ENCODE results near the gene SRPK2. TPM values are rescaled to one million over a fixed set of nuclear protein-coding genes. Genes with fewer than 3 reads are reported as not detected.

The SRPK2 gene
- total and polyA plus RNA-seq, 2 of the 13 experiments (the other 11 are each of a cell fraction or from before 2014, with no cell fraction given): 10.1 to 22.3 TPM

- in situ Hi-C loops (cut with HindIII; ENCODE audit: extremely low pct_ligation_motif_present, low pct_unique_long_range_greater_than_20kb): no loop called here
- H3K4me2 ChIP-seq (ENCODE audit: low read depth, low read length): no peak overlapping the region
- no peak overlapping the region for H2AFZ ChIP-seq (ENCODE audit: low read length)
- no peak overlapping the region for H3K4me3 ChIP-seq (replicated peaks in 1 of 3; ENCODE audit: insufficient read depth in 1 of 3, low read depth in 2 of 3, low read length in 3 of 3)
- FAIRE-seq (no peak), DNase-seq (ENCODE audit: low spot score) (no peak), ATAC-seq (no peak)
- peaks cover 15% of the 10 kb centered on the region for H3K79me2 ChIP-seq (ENCODE audit: insufficient read depth, low read length)
- H3K4me1 ChIP-seq (ENCODE audit: insufficient read depth, low read length): peaks cover 10% of the 10 kb centered on the region
- H3K9ac ChIP-seq (ENCODE audit: insufficient read depth, low read depth, low read length): no peak overlapping the region
- no peak overlapping the region for H3K27ac ChIP-seq (ENCODE audit: extremely low read length, insufficient read depth, low read length)
- no peaks in the 10 kb centered on the region for H3K9me3 ChIP-seq (ENCODE audit: low read length)
- CTCF ChIA-PET (ENCODE audit: low intra/inter-chr PET ratio, low total read pairs): no interaction called here
- H4K20me1 ChIP-seq (ENCODE audit: insufficient read depth, low read length): no peaks in the 10 kb centered on the region
- TF ChIP-seq NCOA2 (CRISPR knock-in tag; IDR thresholded peaks at IDR 0.05): no peak
- no peak for TF ChIP-seq ZNF660 (CRISPR knock-in tag; IDR thresholded peaks at IDR 0.05; ENCODE audit: borderline replicate concordance, low read depth)
- no peak for TF ChIP-seq CTCF (CRISPR knock-in tag; IDR thresholded peaks at IDR 0.05)
- TF ChIP-seq ATF2 (CRISPR knock-in tag; IDR thresholded peaks at IDR 0.05): no peak
- no peak for TF ChIP-seq ZNF891 (CRISPR knock-in tag; IDR thresholded peaks at IDR 0.05)
- no peak for TF ChIP-seq CBFB (CRISPR knock-in tag; IDR thresholded peaks at IDR 0.05)
- 99% methylated on average over 11 of the region's 11 CpGs for WGBS (ENCODE audit: low lambda C conversion rate)
- POLR2A ChIA-PET: no interaction called here
- intact Hi-C loops (cut with micrococcal nuclease; ENCODE audit: unreplicated experiment): no loop called here
- H3K36me3 ChIP-seq (replicated peaks in 1 of 2; ENCODE audit: control insufficient read depth in 1 of 2, insufficient read depth in 2 of 2, low read length in 2 of 2): no peaks in the 10 kb centered on the region
- BruUV-seq (replicated peaks): no TSS peak
- H3K27me3 ChIP-seq (ENCODE audit: control insufficient read depth in 1 of 2, insufficient read depth in 2 of 2, low read length in 2 of 2): no peaks in the 10 kb centered on the region
Observed at GRCh38 chr7:105218939-105219770, 169.6 kb downstream of the SRPK2 start.

Data from HepG2 (cell line).